ENCODE measurements around the gene ERLIN1.

DNA sequence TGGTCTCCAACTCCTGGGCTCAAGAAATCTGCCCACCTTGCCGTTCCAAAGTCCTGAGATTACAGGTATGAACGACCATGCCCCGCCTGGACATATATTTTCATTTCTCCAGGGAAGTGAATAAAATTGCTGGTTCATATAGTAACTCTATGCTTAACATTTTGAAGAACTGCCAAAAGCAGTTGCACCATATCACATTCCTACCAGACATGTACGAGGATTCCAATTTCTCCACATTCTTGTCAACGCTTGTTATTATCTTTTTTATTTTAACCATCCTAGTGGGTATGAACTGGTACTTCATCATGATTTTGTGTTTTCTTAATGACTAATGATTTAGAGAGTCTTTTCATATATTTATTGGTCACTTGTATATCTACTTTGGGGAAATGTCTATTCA lies 82.2 kb downstream of the ERLIN1 start:
- TF ChIP-seq CTCF (IDR thresholded peaks at IDR 0.05; ENCODE audit: low read depth, low read length), result no peak
- TF ChIP-seq POLR2A (IDR thresholded peaks at IDR 0.05; ENCODE audit: extremely low read depth, insufficient read length), result no peak

Data from NB4 (cell line).